HAP-1 (cell line): ENCODE results near the gene SSX2IP.

Experiments
- DNase-seq, 2 experiments: peaks; one replicate each; pipeline ENCODE4 v3.0.0-alpha.2; 2016 to 2020; ENCODE audit warnings: low spot score in 2 of 2
- H3K27me3 ChIP-seq: fragments of 250-450 bp; sonication (Bioruptor Pico); 2 replicates; pipeline ENCODE4 v1.5.1; 2020; ENCODE audit warnings: low read depth, mild to moderate bottlenecking, moderate library complexity
- H3K36me3 ChIP-seq: fragments of 250-450 bp; sonication (Bioruptor Pico); replicated peaks from 2 replicates; pipeline ENCODE4 v1.5.1; 2020; ENCODE audit warnings: mild to moderate bottlenecking
- H3K4me1 ChIP-seq: fragments of 250-450 bp; sonication (Bioruptor Pico); 2 replicates; pipeline ENCODE4 v1.5.1; 2020; ENCODE audit warnings: mild to moderate bottlenecking
- H3K4me3 ChIP-seq: fragments of 250-450 bp; sonication (Bioruptor Pico); 2 replicates; pipeline ENCODE4 v1.5.1; 2020; ENCODE audit warnings: mild to moderate bottlenecking, moderate library complexity
- H3K9me3 ChIP-seq: fragments of 250-450 bp; sonication (Bioruptor Pico); 2 replicates; pipeline ENCODE4 v1.5.1; 2020; ENCODE audit warnings: mild to moderate bottlenecking, moderate library complexity
- in situ Hi-C: fragments of 300-500 bp; cut with MboI; formaldehyde crosslinking; loops from 3 replicates; pipeline ENCODE4 v1.14.3; 2020; ENCODE audit warnings: low sequenced_read_pairs, inconsistent platforms, mixed read lengths

The SSX2IP gene

DNA sequence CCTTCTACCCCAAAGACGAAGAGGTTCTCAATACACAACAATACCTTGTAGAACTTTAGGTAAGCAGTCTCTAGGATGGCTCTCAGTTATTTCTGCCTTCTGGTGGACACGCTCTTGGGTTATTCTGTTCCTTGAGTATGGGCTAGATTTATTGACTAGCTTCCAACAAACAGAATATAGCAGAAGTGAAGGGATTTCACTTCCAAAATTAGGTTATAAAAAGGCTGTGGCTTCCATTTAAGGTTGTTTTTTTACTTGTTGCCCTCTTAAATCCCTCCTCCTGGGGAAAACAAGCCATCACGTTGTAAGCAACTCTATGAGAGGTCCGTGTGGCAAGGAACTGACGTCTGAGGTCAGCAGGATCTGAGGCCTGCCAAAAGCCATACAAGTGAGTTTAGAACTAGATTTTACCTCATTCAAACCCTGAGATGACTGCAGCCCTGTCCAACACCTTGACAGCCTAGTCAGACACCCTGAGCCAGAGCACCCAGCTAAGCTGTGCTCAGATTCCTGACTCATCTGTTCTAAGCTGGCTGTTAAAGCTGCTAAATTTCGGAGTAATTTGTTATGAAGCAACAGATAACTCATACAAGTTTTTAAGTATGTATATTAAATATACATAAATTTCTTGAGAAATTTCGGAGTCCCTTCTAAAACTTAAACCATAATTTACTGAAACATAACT lies 12.7 kb downstream of the SSX2IP start:
- no peaks in the 10 kb centered on the region for H3K36me3 ChIP-seq
- peaks cover 7% of the 10 kb centered on the region; the same call in 1 of the 2 replicates for H3K4me1 ChIP-seq
- no peaks in the 10 kb centered on the region for H3K9me3 ChIP-seq
- in situ Hi-C loops = no loop called here
- H3K27me3 ChIP-seq = no peaks in the 10 kb centered on the region
- no peak overlapping the region for H3K4me3 ChIP-seq
- no peak for DNase-seq

DNA sequence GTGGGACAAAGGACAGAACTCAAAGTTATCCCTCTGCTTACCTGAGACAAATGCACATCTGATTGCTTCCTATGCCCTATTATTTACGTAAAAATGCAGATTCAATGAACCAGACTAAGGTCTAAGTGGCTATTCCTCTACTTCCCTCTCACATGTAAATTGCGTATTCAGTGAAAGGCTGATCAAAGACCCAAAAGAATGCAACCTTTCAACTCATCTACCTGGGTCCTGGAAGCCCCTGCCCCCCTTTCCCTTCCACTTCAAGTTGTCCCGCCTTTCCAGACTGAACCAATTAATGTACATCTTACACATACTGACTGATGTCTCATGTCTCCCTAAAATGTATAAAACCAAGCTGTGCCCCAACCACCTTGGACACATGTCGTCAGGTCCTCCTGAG lies 14.6 kb downstream of the SSX2IP start:
- in situ Hi-C loops = no loop called here
- Histone ChIP-seq H3K36me3 (no peaks in the 10 kb centered on the region), H3K27me3 (no peaks in the 10 kb centered on the region), H3K4me1 (peaks cover 7% of the 10 kb centered on the region; the same call in 1 of the 2 replicates), H3K4me3 (no peak overlapping the region), H3K9me3 (no peaks in the 10 kb centered on the region)
- no peak for DNase-seq

DNA sequence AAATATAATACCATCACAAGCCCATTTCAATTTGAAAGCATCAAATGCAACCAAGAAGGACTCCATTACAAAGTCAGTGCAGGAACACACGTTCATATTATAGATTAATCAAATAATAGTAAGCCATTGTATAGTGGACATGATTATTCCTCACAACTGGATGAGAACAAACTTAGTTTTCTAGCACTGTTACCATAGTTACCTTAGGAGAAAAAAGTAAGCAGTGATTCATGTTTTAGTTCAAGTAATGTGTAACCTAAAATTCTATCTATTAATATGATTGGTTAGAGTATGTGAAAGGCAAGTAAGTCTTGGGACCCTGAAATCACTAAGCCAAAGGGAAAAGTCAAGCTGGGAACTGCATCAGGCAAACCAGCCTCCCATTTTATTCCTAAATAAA lies 15.2 kb downstream of the SSX2IP start:
- Histone ChIP-seq H3K4me3 (no peak overlapping the region), H3K27me3 (no peaks in the 10 kb centered on the region), H3K4me1 (peaks cover 7% of the 10 kb centered on the region; the same call in 1 of the 2 replicates), H3K9me3 (no peaks in the 10 kb centered on the region), H3K36me3 (no peaks in the 10 kb centered on the region)
- in situ Hi-C loops = no loop called here
- DNase-seq = no peak

DNA sequence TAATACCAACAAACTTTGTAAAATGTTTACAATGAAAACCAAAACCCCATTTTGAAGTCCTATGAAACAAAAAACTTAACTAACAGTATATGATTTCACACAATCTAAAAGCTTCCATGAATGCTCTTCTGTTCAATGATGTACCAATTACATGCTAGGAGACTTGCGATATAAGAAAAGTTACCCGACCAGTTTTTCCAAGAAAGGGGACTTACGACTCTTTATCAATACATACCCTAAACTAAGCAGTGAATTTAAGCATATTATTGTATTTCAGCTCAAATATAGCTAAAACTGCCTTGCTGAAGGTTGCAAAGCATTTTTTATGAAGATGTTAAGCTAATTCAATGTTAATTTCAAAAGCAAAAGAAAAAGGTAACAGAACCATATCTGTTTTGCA lies 15.6 kb downstream of the SSX2IP start:
- in situ Hi-C loops = no loop called here
- Histone ChIP-seq H3K9me3 (no peaks in the 10 kb centered on the region), H3K36me3 (no peaks in the 10 kb centered on the region), H3K4me1 (peaks cover 7% of the 10 kb centered on the region; the same call in 1 of the 2 replicates), H3K27me3 (no peaks in the 10 kb centered on the region), H3K4me3 (no peak overlapping the region)
- DNase-seq = no peak

DNA sequence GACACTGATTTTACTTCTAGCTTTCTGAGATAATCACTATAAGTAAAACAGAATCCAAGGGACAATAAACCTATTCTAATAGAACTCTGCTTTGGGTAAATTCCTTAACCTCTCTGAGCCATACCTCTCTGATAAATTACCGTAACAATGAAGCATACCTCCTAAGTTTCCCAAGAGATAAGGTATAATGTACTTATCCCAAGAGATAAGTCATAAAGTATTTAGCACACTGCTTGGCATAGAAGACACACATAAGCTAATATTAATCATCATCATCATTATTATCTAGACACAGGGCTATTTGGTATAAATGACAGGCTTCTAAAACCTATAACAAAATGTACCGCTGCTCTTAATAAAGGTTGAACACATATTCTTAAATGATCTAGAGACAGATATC lies 16.2 kb downstream of the SSX2IP start:
- H3K4me1 ChIP-seq = peaks cover 7% of the 10 kb centered on the region; the same call in 1 of the 2 replicates
- in situ Hi-C loops = no loop called here
- no peaks in the 10 kb centered on the region for H3K27me3 ChIP-seq
- H3K36me3 ChIP-seq = no peaks in the 10 kb centered on the region
- no peak overlapping the region for H3K4me3 ChIP-seq
- no peak for DNase-seq
- H3K9me3 ChIP-seq = no peaks in the 10 kb centered on the region

DNA sequence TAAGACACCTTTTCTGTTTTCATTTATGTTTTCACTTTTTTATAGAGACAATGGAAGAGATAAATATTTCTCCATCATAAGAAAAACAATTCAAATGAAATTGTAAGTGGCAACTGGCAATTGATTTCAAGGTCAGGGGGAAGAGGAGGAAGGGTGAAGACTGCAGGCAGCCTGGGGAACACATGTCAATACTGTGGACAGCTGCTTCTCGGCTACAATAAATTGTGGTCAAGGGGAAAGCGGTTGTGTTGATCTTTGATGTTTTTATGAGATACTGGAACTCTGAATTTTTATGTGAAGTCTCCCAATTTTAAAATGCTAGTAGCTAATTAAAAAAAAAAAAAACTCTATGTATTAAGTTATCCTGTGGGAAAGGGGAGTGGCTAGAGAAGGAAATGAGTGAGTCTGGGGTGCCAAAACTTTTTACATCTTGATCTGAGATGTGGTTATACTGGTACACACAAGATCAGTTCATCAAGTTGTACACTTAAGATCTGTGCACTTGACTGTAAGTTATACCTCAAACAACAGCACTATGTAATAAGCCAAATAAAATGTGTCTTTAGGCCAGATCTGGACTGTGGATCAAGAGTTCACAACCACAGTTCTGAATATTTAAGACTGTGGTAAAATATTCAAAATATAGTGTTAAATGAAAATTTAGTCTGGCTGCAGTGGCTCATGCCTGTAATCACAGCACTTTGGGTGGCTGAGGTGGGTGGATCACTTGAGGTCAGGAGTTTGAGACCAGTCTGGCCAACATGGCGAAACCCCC lies 18.0 kb downstream of the SSX2IP start:
- in situ Hi-C loops = no loop called here
- Histone ChIP-seq H3K4me1 (peaks cover 7% of the 10 kb centered on the region; the same call in 1 of the 2 replicates), H3K9me3 (no peaks in the 10 kb centered on the region), H3K4me3 (no peak overlapping the region), H3K36me3 (no peaks in the 10 kb centered on the region), H3K27me3 (no peaks in the 10 kb centered on the region)
- DNase-seq = no peak

DNA sequence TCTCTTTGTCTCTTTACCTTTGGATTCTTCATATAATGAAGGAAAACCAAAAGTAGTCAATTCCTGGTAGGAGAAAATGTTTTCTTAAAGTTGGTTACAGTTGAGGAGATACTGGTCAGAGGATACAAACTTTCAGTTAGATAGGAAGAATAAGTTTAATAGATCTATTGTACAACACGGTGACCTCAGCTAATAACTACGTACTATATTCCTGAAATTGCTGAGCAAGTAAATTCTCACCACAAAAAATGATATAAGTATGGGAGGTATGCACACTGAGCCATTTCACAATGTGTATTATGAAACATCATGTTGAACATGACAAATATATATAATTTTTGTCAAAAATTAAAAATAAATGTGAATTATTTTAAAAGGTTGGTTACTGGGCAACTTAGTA lies 20.4 kb downstream of the SSX2IP start:
- Histone ChIP-seq H3K36me3 (no peaks in the 10 kb centered on the region), H3K9me3 (no peaks in the 10 kb centered on the region), H3K4me1 (peaks cover 4% of the 10 kb centered on the region; the same call in 1 of the 2 replicates), H3K27me3 (no peaks in the 10 kb centered on the region), H3K4me3 (no peak overlapping the region)
- no peak for DNase-seq
- in situ Hi-C loops = loop anchor here (10.0 kb wide), 1 partner anchor 75 kb away; no protein-coding TSS in a partner anchor

DNA sequence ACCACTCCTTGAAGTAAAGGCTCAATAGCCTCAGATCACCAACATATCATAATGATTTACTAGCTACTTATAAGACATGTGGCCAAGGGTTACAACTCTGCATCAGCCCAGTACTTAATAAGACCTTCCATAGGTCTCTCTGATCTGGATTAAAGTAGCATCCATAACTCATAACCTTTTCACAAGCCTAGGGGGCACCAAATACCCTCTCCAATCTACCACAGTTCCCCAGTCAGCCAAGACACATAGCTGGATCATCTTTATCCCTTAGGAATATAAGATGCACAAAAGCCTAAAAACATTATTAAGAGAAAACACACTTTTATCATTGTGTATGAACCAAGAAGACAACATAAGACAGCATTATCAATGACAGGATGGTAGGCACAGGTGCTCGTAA lies 22.1 kb downstream of the SSX2IP start:
- peak; percentile 17 to 40 for DNase-seq
- Histone ChIP-seq H3K4me3 (no peak overlapping the region), H3K36me3 (no peaks in the 10 kb centered on the region), H3K4me1 (no peaks in the 10 kb centered on the region), H3K27me3 (no peaks in the 10 kb centered on the region), H3K9me3 (no peaks in the 10 kb centered on the region)
- in situ Hi-C loops = loop anchor here (10.0 kb wide), 1 partner anchor 77 kb away; no protein-coding TSS in a partner anchor

DNA sequence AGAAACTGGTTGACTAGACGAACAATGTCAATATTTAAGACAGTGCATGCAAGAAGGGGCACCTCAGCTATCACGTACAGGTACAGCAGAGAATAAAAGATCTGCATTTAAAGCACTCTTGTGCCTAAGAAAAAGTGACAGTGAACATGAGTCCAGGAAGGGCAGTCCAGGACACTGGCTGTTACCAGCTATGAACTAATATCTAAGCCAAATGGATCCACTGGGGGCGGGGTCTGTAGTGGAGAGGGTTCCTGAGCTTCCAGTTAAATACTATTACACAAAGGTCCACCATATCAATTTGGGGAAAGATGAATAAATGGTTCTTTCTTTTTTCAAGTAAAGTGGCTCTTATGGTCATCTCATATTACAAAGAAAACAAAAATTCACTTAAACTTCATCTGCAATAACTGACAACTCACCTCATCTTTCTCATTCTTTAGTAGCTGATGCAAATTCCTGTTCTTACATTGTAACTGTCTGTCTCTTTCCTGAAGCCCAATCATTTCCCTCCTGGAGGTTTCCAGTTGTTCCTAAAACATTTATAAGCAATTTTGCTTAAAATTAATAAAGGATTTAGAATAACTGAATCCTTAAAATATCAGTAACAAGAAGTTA lies 24.5 kb downstream of the SSX2IP start:
- H3K4me1 ChIP-seq = no peaks in the 10 kb centered on the region
- DNase-seq = no peak
- no peak overlapping the region for H3K4me3 ChIP-seq
- H3K36me3 ChIP-seq = 0 out of 2 replicates have a peak, but pooled peaks cover 6% of the 10 kb centered on the region
- in situ Hi-C loops = loop anchor here (10.0 kb wide), 1 partner anchor 79 kb away; no protein-coding TSS in a partner anchor
- no peaks in the 10 kb centered on the region for H3K9me3 ChIP-seq
- no peaks in the 10 kb centered on the region for H3K27me3 ChIP-seq

DNA sequence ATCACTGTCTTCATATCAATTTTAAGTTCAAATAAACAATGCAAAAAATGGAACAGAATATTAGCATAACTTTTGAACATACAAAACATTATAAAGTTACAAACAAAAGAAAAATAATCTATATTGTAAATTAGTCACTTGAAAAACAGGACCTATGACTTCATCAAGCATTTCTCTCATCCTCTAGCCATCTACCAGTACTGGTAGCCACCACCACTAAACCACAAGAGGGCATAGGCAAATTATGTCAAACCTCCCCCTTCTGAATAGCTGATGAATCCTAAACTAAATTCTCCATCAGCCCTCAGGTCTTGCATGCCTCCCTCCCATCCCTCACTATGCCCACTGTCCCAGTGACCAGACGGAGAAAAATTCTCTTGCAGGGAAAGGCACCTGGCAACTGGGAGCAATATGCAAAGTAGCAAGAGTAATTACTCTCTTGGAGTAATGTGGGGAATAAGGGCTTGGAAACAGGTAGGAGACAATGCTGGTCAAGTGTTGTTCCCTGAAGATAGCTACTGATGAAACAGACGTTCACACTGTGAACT lies 37.1 kb downstream of the SSX2IP start:
- in situ Hi-C loops = no loop called here
- no peaks in the 10 kb centered on the region for H3K27me3 ChIP-seq
- DNase-seq = no peak
- no peaks in the 10 kb centered on the region for H3K4me1 ChIP-seq
- H3K36me3 ChIP-seq = peaks cover 15% of the 10 kb centered on the region
- H3K4me3 ChIP-seq = no peak overlapping the region
- no peaks in the 10 kb centered on the region for H3K9me3 ChIP-seq

DNA sequence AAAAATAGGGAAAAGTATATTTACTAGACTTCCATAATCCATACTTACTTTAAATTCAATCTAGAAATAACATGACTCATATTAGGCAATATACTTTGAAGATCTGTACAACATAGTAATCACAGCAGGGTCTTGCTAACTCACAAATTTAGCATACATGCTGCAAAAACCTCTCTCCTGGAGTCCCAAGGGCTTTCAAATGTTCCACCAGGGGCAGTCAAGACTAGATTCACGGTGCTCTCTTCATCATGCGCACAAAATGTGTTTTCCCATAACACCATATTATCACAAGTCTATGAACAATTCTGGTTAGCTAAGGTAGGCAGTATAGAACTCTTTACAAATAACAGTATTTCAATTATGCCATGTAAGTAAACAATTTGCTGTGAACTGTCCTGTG lies 45.8 kb downstream of the SSX2IP start:
- no peaks in the 10 kb centered on the region for H3K27me3 ChIP-seq
- no peaks in the 10 kb centered on the region; the same call in 1 of the 2 replicates for H3K36me3 ChIP-seq
- in situ Hi-C loops = no loop called here
- no peaks in the 10 kb centered on the region for H3K9me3 ChIP-seq
- no peak overlapping the region for H3K4me3 ChIP-seq
- H3K4me1 ChIP-seq = no peaks in the 10 kb centered on the region
- DNase-seq = no peak

DNA sequence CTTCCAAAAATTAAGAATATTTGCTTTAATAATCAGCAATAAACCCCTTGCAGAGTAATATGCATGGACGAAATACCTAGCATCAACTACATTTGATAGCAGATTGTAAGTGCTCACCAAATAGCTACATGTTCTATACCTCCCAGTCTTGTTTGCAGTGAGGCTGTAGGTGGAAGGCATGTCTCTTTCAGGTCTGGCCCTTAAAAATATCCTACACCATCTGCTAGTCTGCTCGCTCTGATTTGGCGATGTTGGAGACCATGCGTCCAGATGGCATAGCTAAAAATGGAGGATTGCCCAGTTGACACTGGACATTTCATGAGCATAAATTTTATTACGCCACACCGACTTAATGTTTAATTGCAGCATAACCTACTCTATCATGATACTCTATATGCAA lies 47.1 kb downstream of the SSX2IP start:
- Histone ChIP-seq H3K36me3 (no peaks in the 10 kb centered on the region; the same call in 1 of the 2 replicates), H3K4me3 (no peak overlapping the region), H3K9me3 (no peaks in the 10 kb centered on the region), H3K4me1 (no peaks in the 10 kb centered on the region), H3K27me3 (no peaks in the 10 kb centered on the region)
- no peak for DNase-seq
- in situ Hi-C loops = no loop called here

DNA sequence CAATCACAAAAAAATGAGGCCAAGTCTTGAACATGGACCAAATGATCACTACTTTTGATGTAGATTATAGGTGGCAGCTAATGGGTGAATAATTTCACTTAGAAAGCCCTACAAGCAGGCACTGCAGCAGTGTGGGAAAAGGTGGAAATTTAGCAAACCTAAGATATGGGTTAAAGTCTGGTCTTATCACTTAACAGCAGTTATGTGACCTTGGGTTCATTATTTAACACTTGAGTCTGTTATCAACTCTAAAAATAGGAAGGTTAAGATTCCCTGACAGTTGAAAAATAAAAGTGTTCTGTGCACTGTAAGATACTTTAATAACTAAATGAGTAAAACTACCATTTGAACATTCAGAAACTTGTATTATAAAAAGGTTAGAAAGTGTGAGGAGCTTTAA lies 47.5 kb downstream of the SSX2IP start:
- Histone ChIP-seq H3K36me3 (no peaks in the 10 kb centered on the region; the same call in 1 of the 2 replicates), H3K4me1 (no peaks in the 10 kb centered on the region), H3K27me3 (no peaks in the 10 kb centered on the region), H3K9me3 (no peaks in the 10 kb centered on the region), H3K4me3 (no peak overlapping the region)
- in situ Hi-C loops = no loop called here
- DNase-seq = no peak
